HepG2 (cell line): ENCODE data around the gene PSMC3IP. TPM values are rescaled to one million over a fixed set of nuclear protein-coding genes. Genes with fewer than 3 reads are reported as not detected.
A peak's percentile ranks its signal among the peaks of the same experiment; 100 is the strongest.

Experiments
- GRHL1 ChIP-seq: sonication (generic); formaldehyde crosslinking; conservative IDR thresholded peaks from 2 replicates; pipeline ENCODE4 v1.8.0; 2022; ENCODE audit warnings: missing genetic modification reagents
- HMG20B ChIP-seq: conservative IDR thresholded peaks from 2 replicates; pipeline ENCODE4 v1.6.1; 2016; ENCODE audit warnings: missing genetic modification reagents, missing compliant biosample characterization
- PCBP1 ChIP-seq: fragments of 200-400 bp; formaldehyde crosslinking; IDR thresholded peaks from 2 replicates; pipeline ENCODE4 v1.6.1; 2017; ENCODE audit warnings: mild to moderate bottlenecking, low read depth, low read length, borderline replicate concordance
- SATB2 ChIP-seq: sonication (generic); formaldehyde crosslinking; IDR thresholded peaks from 2 replicates; pipeline ENCODE4 v1.5.0; 2020; ENCODE audit warnings: missing genetic modification reagents
- THAP11 ChIP-seq: IDR thresholded peaks from 2 replicates; pipeline ENCODE4 v1.6.1; 2016; ENCODE audit warnings: missing biosample characterization, missing genetic modification reagents
- ZNF329 ChIP-seq: sonication (generic); formaldehyde crosslinking; IDR thresholded peaks from 2 replicates; pipeline ENCODE4 v1.9.0; 2021; ENCODE audit warnings: low read depth, mild to moderate bottlenecking, missing genetic modification reagents
- ZNF383 ChIP-seq: sonication (generic); formaldehyde crosslinking; IDR thresholded peaks from 2 replicates; pipeline ENCODE4 v1.4.0; 2020; ENCODE audit warnings: missing genetic modification reagents, mild to moderate bottlenecking, borderline replicate concordance
- ZNF430 ChIP-seq: sonication (generic); formaldehyde crosslinking; IDR thresholded peaks from 2 replicates; pipeline ENCODE4 v1.9.0; 2021; ENCODE audit warnings: mild to moderate bottlenecking, missing genetic modification reagents
- ZNF768 ChIP-seq: sonication (generic); formaldehyde crosslinking; IDR thresholded peaks from 2 replicates; pipeline ENCODE4 v1.4.0; 2020; ENCODE audit warnings: missing genetic modification reagents
- ZNF777 ChIP-seq: sonication (generic); formaldehyde crosslinking; IDR thresholded peaks from 2 replicates; pipeline ENCODE4 v1.4.0; 2020; ENCODE audit warnings: missing genetic modification reagents
- ZSCAN29 ChIP-seq: sonication (generic); formaldehyde crosslinking; conservative IDR thresholded peaks from 2 replicates; pipeline ENCODE4 v1.4.0; 2020; ENCODE audit warnings: mild to moderate bottlenecking, missing genetic modification reagents
- polyA plus RNA-seq, 8 experiments: library from polyadenylated mRNA; depleted of rRNA in 3 of 8; stranded (reverse) in 7 of 8; unstranded in 1 of 8; fragments of >200 nt; fragmentation: Illumina TruSeq in 4 of 8; extraction: Trizol in 4 of 8; gene quantifications; 2 replicates each; pipeline versions ENCODE4 v1.2.1 to v1.2.3, GENCODE V29; 2011 to 2016; ENCODE audit warnings: low read depth in 4 of 8, missing spikeins in 1 of 8, mixed read lengths in 1 of 8; ENCODE audit not compliant: insufficient read depth in 1 of 8
- total RNA-seq, 5 experiments: library from RNA; depleted of rRNA; stranded (reverse); fragments of >200 nt; fragmentation: Illumina TruSeq; extraction: Trizol; gene quantifications; 2 replicates each; pipeline ENCODE4 v1.2.3, GENCODE V29; 2016; ENCODE audit warnings: low read depth in 1 of 5
- TF ChIP-seq, protein P1 (sequence below): sonication (generic); formaldehyde crosslinking; IDR thresholded peaks from 2 replicates; pipeline ENCODE4 v1.4.0; 2020; ENCODE audit warnings: low read depth, missing genetic modification reagents
- TF ChIP-seq, protein P2 (sequence below): sonication (generic); formaldehyde crosslinking; IDR thresholded peaks from 2 replicates; pipeline ENCODE4 v1.5.0; 2020; ENCODE audit warnings: missing genetic modification reagents
- TF ChIP-seq, protein P3 (sequence below): sonication (generic); formaldehyde crosslinking; IDR thresholded peaks from 2 replicates; pipeline ENCODE4 v1.4.0; 2020; ENCODE audit warnings: mild to moderate bottlenecking, missing genetic modification reagents

Gene PSMC3IP
- total and polyA plus RNA-seq, 2 of the 13 experiments (the other 11 are each of a cell fraction or from before 2014, with no cell fraction given): 6.5 to 22.4 TPM

DNA sequence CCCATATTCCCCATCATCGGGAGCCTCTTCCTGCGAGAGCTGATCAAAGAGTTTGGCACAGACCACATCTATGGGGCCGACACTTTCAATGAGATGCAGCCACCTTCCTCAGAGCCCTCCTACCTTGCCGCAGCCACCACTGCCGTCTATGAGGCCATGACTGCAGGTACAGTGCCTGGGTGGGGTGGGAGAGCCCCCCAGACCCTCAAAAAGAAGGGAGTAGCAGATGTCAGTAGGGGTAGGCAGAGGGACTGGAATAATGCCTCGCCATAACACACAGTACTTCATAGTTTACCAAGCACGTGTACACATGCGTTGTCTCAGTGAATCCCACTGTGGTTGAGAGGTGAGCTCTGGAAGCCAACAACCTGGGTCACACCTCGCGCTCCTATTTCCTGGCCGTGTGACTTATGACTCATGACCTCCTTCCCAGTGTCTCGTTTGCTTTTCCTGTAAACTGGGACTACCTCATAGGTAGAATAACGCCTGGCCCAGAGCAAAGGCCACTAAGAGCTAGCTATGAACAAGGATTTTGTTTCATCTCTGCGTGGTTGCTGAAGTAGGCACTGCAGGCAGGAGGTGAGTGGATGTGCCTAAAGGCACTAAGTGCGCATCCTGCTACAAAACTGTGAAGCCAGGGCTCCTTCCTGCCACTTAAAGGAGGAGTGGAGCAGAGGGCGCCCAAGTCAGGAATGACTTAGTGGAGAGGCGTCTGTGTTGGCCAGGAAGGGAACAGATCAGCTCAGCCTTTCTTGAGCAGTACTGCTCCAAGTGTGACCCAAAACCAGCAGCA, 36.3 kb downstream of the PSMC3IP start (continued):
- TF ChIP-seq, protein P1, sequence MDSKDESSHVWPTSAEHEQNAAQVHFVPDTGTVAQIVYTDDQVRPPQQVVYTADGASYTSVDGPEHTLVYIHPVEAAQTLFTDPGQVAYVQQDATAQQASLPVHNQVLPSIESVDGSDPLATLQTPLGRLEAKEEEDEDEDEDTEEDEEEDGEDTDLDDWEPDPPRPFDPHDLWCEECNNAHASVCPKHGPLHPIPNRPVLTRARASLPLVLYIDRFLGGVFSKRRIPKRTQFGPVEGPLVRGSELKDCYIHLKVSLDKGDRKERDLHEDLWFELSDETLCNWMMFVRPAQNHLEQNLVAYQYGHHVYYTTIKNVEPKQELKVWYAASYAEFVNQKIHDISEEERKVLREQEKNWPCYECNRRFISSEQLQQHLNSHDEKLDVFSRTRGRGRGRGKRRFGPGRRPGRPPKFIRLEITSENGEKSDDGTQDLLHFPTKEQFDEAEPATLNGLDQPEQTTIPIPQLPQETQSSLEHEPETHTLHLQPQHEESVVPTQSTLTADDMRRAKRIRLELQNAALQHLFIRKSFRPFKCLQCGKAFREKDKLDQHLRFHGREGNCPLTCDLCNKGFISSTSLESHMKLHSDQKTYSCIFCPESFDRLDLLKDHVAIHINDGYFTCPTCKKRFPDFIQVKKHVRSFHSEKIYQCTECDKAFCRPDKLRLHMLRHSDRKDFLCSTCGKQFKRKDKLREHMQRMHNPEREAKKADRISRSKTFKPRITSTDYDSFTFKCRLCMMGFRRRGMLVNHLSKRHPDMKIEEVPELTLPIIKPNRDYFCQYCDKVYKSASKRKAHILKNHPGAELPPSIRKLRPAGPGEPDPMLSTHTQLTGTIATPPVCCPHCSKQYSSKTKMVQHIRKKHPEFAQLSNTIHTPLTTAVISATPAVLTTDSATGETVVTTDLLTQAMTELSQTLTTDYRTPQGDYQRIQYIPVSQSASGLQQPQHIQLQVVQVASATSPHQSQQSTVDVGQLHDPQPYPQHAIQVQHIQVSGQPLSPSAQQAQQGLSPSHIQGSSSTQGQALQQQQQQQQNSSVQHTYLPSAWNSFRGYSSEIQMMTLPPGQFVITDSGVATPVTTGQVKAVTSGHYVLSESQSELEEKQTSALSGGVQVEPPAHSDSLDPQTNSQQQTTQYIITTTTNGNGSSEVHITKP (CRISPR knock-in tag): peak; percentile 29; the same call in 1 of the 2 replicates
- TF ChIP-seq PCBP1 (no peak), GRHL1 (CRISPR knock-in tag) (no peak), ZSCAN29 (CRISPR knock-in tag) (0 out of 2 replicates have a peak, but pooled peaks have one; percentile 29), ZNF768 (CRISPR knock-in tag) (0 out of 2 replicates have a peak, but pooled peaks have one; percentile 3), ZNF777 (CRISPR knock-in tag) (no peak), SATB2 (CRISPR knock-in tag) (no peak), HMG20B (CRISPR knock-in tag) (peak; percentile 65; the same call in 1 of the 2 replicates), ZNF383 (no peak), ZNF430 (CRISPR knock-in tag) (peak; percentile 86; the same call in 1 of the 2 replicates), ZNF329 (no peak), THAP11 (CRISPR knock-in tag) (peak; percentile 67)
- TF ChIP-seq, protein P2, sequence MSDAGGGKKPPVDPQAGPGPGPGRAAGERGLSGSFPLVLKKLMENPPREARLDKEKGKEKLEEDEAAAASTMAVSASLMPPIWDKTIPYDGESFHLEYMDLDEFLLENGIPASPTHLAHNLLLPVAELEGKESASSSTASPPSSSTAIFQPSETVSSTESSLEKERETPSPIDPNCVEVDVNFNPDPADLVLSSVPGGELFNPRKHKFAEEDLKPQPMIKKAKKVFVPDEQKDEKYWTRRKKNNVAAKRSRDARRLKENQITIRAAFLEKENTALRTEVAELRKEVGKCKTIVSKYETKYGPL (CRISPR knock-in tag): no peak
- TF ChIP-seq, protein P3, sequence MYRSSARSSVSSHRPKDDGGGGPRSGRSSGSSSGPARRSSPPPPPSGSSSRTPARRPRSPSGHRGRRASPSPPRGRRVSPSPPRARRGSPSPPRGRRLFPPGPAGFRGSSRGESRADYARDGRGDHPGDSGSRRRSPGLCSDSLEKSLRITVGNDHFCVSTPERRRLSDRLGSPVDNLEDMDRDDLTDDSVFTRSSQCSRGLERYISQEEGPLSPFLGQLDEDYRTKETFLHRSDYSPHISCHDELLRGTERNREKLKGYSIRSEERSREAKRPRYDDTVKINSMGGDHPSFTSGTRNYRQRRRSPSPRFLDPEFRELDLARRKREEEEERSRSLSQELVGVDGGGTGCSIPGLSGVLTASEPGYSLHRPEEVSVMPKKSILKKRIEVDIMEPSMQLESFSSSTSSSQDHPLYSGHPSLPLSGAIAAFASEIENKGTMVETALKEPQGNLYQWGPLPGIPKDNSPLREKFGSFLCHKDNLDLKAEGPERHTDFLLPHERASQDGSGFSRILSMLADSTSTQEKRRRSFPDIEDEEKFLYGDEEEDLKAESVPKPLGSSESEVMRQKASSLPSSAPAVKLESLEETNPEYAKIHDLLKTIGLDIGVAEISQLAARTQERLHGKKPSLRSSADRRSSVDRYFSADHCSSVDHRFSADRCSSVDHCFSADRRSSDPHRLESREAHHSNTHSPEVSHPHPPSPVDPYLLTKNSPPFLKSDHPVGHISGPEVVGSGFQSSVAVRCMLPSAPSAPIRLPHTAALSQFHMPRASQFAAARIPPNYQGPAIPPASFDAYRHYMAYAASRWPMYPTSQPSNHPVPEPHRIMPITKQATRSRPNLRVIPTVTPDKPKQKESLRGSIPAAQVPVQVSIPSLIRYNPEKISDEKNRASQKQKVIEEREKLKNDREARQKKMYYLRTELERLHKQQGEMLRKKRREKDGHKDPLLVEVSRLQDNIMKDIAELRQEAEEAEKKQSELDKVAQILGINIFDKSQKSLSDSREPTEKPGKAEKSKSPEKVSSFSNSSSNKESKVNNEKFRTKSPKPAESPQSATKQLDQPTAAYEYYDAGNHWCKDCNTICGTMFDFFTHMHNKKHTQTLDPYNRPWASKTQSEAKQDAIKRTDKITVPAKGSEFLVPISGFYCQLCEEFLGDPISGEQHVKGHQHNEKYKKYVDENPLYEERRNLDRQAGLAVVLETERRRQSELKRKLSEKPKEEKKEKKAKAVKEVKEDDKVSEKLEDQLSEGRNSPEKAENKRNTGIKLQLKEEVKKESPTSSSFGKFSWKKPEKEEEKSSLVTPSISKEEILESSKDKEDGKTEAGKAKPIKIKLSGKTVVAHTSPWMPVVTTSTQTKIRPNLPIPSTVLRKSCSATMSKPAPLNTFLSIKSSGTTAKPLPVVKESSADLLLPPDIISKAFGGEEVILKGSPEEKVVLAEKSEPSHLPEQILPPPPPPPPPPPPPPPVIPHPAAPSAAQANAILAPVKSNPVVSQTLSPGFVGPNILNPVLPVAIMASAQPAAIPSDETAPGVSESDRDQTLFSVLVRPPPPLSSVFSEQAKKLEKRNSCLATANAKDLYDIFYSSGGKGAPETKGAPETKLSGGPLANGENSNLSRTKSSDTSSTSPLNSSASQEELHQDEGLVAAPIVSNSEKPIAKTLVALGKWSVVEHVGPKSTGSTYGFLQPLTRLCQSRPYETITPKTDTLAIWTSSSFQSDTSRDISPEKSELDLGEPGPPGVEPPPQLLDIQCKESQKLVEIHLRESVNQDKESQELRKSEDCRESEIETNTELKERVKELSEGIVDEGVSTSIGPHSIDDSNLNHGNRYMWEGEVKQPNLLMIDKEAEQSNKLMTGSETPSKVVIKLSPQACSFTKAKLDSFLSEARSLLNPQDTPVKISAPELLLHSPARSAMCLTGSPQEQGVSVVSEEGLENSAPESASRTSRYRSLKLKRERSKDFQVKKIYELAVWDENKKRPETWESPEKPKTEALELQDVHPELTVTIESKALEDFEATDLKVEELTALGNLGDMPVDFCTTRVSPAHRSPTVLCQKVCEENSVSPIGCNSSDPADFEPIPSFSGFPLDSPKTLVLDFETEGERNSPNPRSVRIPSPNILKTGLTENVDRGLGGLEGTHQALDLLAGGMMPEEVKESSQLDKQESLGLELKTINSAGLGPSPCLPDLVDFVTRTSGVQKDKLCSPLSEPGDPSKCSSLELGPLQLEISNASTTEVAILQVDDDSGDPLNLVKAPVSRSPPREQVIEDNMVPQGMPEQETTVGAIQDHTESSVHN: no peak
